ENCODE measurements around the gene LARGE1. TPM values are rescaled to one million over a fixed set of nuclear protein-coding genes. Genes with fewer than 3 reads are reported as not detected.

LARGE1 gene
- total and polyA plus RNA-seq, 2 of the 8 experiments (the other 6 are each of a cell fraction or from before 2014, with no cell fraction given): 43.7 to 83.0 TPM

DNA sequence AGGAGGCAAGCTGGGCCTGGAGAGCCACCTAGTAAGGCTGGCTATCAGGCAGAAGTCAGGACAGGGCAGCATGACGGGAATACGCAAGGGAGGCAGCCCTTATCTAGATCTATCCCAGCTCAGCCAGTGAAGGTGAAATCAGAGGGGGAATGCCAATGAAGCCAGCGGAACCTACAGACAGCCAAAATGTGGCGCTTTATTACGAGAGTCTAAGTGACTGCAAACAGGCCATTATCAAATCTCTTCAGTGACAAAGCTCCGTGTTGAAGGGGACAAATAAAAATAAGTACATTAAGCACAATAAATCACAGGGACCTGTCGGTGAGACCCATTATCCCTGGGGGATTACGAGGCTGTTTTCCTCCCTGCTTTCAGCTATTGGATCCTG, 22.8 kb downstream of the LARGE1 start:
- WGBS, 2 experiments (ENCODE audit: extremely low coverage in 1 of 2, insufficient coverage in 1 of 2, insufficient read length in 1 of 2, insufficient replicate concordance in 2 of 2, low coverage in 1 of 2, low lambda C conversion rate in 2 of 2, missing lambda C conversion rate in 1 of 2): 22% methylated on average over 8 of the region's 8 CpGs; no CpG with 5 or more reads in 1 of the 2 experiments
- H3K4me1 ChIP-seq (replicated peaks in 1 of 4; ENCODE audit: control insufficient read depth in 3 of 4, insufficient read depth in 4 of 4, low read length in 3 of 4): peaks cover 39 to 84% (median 54%) of the 10 kb centered on the region in 4 experiments
- H3K14ac ChIP-seq (ENCODE audit: insufficient read length): no peak overlapping the region
- H3K9ac ChIP-seq (replicated peaks in 1 of 4; ENCODE audit: extremely low read depth in 1 of 4, low read depth in 3 of 4, low read length in 3 of 4): peak overlapping the region in 2 of 4 experiments; percentile 22 to 30; a peak in 2 of 7 replicates
- peak overlapping the region; percentile 92 for H3K4ac ChIP-seq (replicated peaks; ENCODE audit: insufficient read length, low read depth, low read length)
- H2BK15ac ChIP-seq (ENCODE audit: low read length): 0 out of 2 replicates have a peak overlapping the region, but pooled peaks have one; percentile 21
- DNase-seq (ENCODE audit: low read depth in 1 of 2, low spot score in 2 of 2) (no peak), FAIRE-seq (no peak)
- peak overlapping the region in 1 of 4 experiments; percentile 39; a peak in 3 of 8 replicates for H3K4me3 ChIP-seq (ENCODE audit: extremely low read depth in 1 of 4, insufficient read depth in 2 of 4, low read depth in 3 of 4, low read length in 4 of 4)
- peak overlapping the region; percentile 95 for H2BK12ac ChIP-seq (ENCODE audit: low read depth, low read length)
- POLR2A ChIA-PET (ENCODE audit: partially characterized antibody): interaction anchor here (0.8 to 1.8 kb wide), 11 partner anchors 9 to 126 kb away, joined by 3 to 11 read pairs (median 5); partner anchors contain the start of gene LARGE1
- peak overlapping the region; percentile 78 for H3K56ac ChIP-seq (replicated peaks; ENCODE audit: insufficient read length, low read depth, low read length)
- H3K79me2 ChIP-seq (ENCODE audit: control insufficient read depth in 1 of 2, insufficient read depth in 2 of 2, low read length in 2 of 2): peaks cover 52 to 80% of the 10 kb centered on the region in 2 experiments
- H3K79me1 ChIP-seq (ENCODE audit: low read depth, low read length): peaks cover 18% of the 10 kb centered on the region
- H2AK5ac ChIP-seq (ENCODE audit: low read depth, low read length): peak overlapping the region; percentile 71
- no peak overlapping the region for H4K8ac ChIP-seq (ENCODE audit: extremely low read depth, insufficient read depth, low read length)
- peaks cover 0 to 3% of the 10 kb centered on the region in 2 experiments; a peak in 1 of 4 replicates for H3K9me3 ChIP-seq (ENCODE audit: insufficient read depth in 2 of 2, low read depth in 1 of 2, low read length in 1 of 2)
- peak overlapping the region; percentile 74; the same call in 1 of the 2 replicates for H3K27ac ChIP-seq (ENCODE audit: low read depth, low read length)
- H2AFZ ChIP-seq (ENCODE audit: low read length): no peak overlapping the region
- CTCF ChIA-PET (ENCODE audit: partially characterized antibody): interaction anchor here (0.7 to 1.9 kb wide), 7 partner anchors 9 to 66 kb away, joined by 3 to 10 read pairs (median 3); no protein-coding TSS in a partner anchor
- peak overlapping the region; percentile 61 for H4K5ac ChIP-seq (ENCODE audit: insufficient read length, low read depth, low read length)
- H3K23me2 ChIP-seq (ENCODE audit: low read depth, low read length): no peaks in the 10 kb centered on the region; the same call in 1 of the 2 replicates
- H2BK20ac ChIP-seq (ENCODE audit: low read length): 0 out of 2 replicates have a peak overlapping the region, but pooled peaks have one; percentile 93
- no peaks in the 10 kb centered on the region for H3K27me3 ChIP-seq (replicated peaks in 1 of 4; ENCODE audit: control insufficient read depth in 3 of 4, extremely low read depth in 1 of 4, insufficient read depth in 3 of 4, low read length in 3 of 4)
- H3K36me3 ChIP-seq (ENCODE audit: control insufficient read depth in 2 of 4, insufficient read depth in 4 of 4, low read length in 3 of 4): no peaks in the 10 kb centered on the region
- H3K23ac ChIP-seq (ENCODE audit: insufficient read length): no peak overlapping the region
- TF ChIP-seq EGR1 (IDR thresholded peaks at IDR 0.05; ENCODE audit: borderline replicate concordance, low read depth, low read length) (no peak), BACH1 (IDR thresholded peaks at IDR 0.05; ENCODE audit: low read length) (no peak), ASH2L (IDR thresholded peaks at IDR 0.05; ENCODE audit: low read length) (peak; percentile 70), POLR2AphosphoS5 (IDR thresholded peaks at IDR 0.05; ENCODE audit: low read depth, low read length) (peak; percentile 36; the same call in 1 of the 2 replicates), HDAC2 (IDR thresholded peaks at IDR 0.05; ENCODE audit: borderline replicate concordance in 1 of 2, low read depth in 2 of 2, low read length in 2 of 2) (0 out of 4 replicates have a peak, but pooled peaks of 1 of the 2 experiments have one; percentile 22)
- TF ChIP-seq, protein P1, sequence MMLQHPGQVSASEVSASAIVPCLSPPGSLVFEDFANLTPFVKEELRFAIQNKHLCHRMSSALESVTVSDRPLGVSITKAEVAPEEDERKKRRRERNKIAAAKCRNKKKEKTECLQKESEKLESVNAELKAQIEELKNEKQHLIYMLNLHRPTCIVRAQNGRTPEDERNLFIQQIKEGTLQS (IDR thresholded peaks at IDR 0.05; ENCODE audit: insufficient read depth, low read depth, low read length): no peak
- peak overlapping the region; percentile 89 for H2BK120ac ChIP-seq (replicated peaks; ENCODE audit: low read depth, low read length)
- H3K18ac ChIP-seq (ENCODE audit: extremely low read depth, low read length): peak overlapping the region; percentile 85
- peak overlapping the region; percentile 88 for H4K91ac ChIP-seq (replicated peaks; ENCODE audit: insufficient read length, low read length)
- H2BK5ac ChIP-seq (ENCODE audit: low read depth, low read length): peak overlapping the region; percentile 98
- peak overlapping the region; percentile 57 to 78 for H3K4me2 ChIP-seq (ENCODE audit: insufficient read depth in 1 of 2, low read depth in 2 of 2, low read length in 2 of 2)
- peaks cover 1 to 2% of the 10 kb centered on the region in 2 experiments for H4K20me1 ChIP-seq (replicated peaks in 1 of 2; ENCODE audit: control insufficient read depth in 1 of 2, insufficient read depth in 2 of 2, low read length in 2 of 2)
